Activated CD8-positive, alpha-beta memory T cell treated with anti-CD3 and anti-CD28 coated beads, Interleukin-2, amount 50 U/mL, for 1 hour (primary cell): Measurements from ENCODE around the gene FBLN5.

Experiments used
- DNase-seq: peaks from one replicate; pipeline ENCODE4 v3.0.0-alpha.2; 2020; ENCODE audit errors: extremely low read depth

FBLN5 gene

GRCh38 chr14:91945751-91946621, 1.5 kb downstream of the FBLN5 start:
- DNase-seq, result no peak

- DNase-seq, result no peak
These were observed 4.5 kb downstream of the FBLN5 start for GRCh38 chr14:91942946-91943345.

GRCh38 chr14:91942128-91942527, 5.4 kb downstream of the FBLN5 start:
- DNase-seq, result no peak

DNA sequence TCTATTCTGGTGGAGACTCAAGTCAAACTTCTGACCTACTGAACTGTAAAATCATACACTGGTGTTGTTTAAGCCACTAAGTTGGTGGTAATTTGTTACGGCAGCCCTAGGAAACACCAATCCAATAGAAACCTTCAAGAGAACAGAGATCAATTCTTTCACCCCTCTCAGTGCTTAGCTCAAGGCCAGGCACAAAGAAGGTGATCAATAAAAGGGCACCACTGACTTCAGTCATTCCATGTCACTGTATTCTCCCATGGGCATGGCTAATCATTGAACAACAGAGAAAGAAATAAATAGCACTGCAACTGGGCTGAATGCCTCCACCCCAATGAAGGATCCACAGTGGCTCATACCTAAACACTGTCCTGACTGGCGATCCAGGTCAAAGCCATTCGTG, 7.3 kb downstream of the FBLN5 start:
- DNase-seq, result no peak

- DNase-seq, result no peak
These were observed 11.9 kb downstream of the FBLN5 start for GRCh38 chr14:91935586-91935985.

DNA sequence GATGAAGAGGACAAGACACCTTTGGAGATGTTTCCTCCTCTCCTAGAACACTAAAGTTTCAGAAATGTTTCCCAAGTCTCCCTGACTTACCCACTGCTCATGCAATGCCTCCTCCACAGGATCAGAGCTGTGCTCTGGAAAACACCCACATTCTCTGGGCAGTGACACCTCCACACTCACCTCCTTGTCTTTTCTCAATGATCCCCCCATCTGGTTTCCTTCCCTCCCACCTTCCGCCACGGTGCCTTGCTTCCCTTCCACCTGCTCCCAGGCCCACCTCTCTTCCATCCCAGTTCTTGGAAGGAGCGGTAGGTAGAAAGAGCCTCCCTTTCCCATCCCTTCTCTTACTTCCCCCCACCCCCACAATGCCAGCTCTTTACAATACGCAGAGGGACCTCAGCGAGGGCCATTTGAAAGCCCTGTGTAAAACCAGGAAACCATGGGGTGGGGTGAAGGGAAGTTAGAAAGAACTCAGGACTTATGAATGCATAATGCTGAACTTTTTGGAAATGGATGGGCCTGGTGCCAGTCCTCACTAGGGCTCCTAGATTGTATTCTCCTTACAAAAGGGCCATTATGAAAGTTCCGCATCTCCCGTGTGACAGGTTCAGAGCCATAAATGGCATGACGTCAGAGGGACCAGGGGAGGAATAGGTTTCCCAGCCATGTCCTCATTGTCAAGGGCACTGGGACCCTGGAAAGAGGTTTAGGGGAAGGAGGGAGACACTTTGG, 12.8 kb downstream of the FBLN5 start:
- no peak for DNase-seq

DNA sequence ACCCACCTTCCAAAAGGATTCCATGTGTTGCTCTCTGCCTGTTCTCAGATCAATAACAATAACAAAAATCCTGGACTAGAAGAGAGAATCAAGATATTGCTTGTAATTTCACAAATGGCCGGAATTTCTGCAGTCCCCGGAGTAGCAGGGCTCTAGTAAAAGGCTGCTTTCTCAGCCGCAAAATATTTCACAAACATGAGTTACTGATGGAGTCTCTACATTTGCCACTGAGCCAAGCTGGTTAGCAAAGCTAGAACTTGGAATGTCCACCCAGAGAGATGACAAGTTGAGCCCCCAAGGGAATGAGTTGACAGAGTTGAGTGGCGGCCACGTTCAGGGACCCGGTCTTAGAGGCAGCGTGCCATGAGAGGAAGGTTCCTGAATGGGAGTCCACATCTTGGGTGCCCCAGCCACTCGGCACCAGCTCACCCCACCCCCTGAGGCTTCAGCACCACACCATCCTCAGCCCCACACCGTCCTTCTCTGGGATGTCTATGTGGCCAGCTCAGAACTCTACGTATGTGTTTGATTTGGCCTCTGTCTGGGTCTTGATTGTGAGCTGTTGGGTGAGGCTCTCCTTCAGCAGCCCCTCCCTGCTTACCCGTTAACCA, 15.9 kb downstream of the FBLN5 start:
- DNase-seq, result no peak

DNA sequence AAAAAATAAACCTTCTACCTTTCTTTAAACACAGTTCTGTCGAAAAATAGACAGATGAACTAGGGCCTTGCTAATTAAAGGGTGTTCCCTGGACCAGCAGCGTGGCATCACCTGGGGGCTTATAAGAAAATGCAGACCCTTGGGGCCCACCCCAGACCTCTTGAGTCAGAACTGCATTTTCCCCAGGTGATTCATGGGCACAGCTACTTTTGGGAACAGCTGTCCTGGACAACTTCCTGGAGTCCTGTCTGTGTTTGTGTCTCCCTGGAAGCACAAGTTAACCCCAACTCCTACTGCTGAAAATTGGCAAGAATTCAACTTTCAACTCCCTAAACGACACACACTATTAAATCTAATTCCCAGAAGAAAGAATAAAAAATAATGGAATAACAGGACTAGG, 17.8 kb downstream of the FBLN5 start:
- DNase-seq, result no peak

GRCh38 chr14:91927800-91928199, 19.7 kb downstream of the FBLN5 start:
- no peak for DNase-seq

GRCh38 chr14:91927191-91927590, 20.3 kb downstream of the FBLN5 start:
- DNase-seq, result no peak

- DNase-seq, result no peak
These were observed 21.2 kb downstream of the FBLN5 start for GRCh38 chr14:91926131-91926890.

DNA sequence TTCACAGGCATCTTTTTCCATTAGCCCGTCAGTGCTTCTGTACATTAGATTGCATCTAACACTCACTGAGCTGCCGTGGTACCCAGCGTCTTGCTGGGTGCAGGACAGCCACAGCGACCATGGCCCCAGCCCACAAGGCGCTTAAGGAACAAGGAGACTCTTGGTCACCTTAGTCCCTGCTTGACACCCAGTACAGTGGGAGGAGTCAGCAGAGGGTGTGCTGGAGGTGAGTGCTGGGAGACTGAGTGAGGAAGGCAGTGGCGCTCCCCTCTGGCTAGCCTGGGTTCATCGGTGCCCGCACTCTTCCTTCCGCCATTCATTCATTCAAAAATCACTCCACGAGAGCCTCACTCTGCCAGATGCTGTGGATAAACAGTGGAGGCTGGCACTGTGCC, 21.8 kb downstream of the FBLN5 start:
- DNase-seq, result no peak

- DNase-seq, result no peak
These were observed 22.3 kb downstream of the FBLN5 start for GRCh38 chr14:91925001-91925726.

GRCh38 chr14:91920526-91920925, 27.0 kb downstream of the FBLN5 start:
- no peak for DNase-seq

- DNase-seq, result no peak
These were observed 27.7 kb downstream of the FBLN5 start for GRCh38 chr14:91919814-91920213.

- no peak for DNase-seq
These were observed 29.2 kb downstream of the FBLN5 start for GRCh38 chr14:91918186-91918883.

DNA sequence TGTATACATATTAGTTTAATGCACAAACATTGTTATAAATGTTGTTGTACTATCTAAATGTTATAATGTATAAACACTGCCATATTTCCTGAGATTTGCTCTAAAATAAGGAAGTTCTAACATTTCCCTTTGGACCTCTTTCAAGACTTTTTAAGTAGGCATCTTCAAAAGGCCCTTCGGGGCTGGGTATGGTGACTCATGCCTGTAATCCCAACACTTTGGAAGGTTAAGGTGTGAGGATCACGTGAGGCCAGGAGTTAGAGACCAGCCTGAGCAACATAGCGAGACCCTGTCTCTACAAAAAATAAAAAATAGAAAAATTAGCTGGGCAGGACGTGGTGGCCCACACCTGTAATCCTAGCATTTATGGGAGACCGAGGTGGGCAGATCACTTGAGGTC, 35.5 kb downstream of the FBLN5 start:
- DNase-seq, result no peak

- DNase-seq, result peak; percentile 17
These were observed 35.9 kb downstream of the FBLN5 start for GRCh38 chr14:91911474-91912032.

DNA sequence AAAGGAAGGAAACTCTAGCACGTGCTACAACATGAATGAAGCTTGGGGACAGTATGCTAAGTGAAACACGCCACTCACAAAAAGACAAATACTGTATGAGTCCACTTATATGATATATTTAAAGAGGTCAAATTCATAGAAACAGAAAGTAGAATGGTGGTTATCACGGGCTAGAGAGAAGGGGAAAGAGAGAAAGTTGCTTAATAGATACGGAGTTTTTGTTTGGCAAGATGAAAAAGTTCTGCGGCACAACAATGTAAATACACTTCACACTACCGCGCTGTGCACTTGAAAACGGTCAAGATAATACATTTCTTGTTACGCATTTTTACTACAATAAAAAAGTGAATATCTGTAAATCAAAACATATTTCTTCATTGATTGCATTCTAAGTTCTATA, 37.3 kb downstream of the FBLN5 start:
- no peak for DNase-seq

GRCh38 chr14:91906374-91906773, 41.1 kb downstream of the FBLN5 start:
- DNase-seq, result no peak
